HEK293 (cell line): Measurements from ENCODE around the gene TGM5.

Source experiments
- CTCF ChIA-PET: fragments of 350-600 bp; formaldehyde crosslinking; extraction: SDS; loops from one replicate; lab custom pipeline; 2021; ENCODE audit warnings: antibody characterized with exemption; lab: Yijun Ruan, JAX
- POLR2A ChIA-PET: fragments of 300-600 bp; formaldehyde crosslinking; extraction: SDS; loops from one replicate; lab custom pipeline; 2020; ENCODE audit warnings: antibody characterized with exemption, inconsistent platforms; lab: Yijun Ruan, JAX
- H3K27ac ChIP-seq: fragments of 200-500 bp; sonication (Bioruptor generic); 2 replicates; pipeline ENCODE4 v1.5.1; 2014; ENCODE audit warnings: low read depth, low read length, control low read depth, inconsistent platforms; ENCODE audit errors: extremely low read depth
- H3K36me3 ChIP-seq, 2 experiments: fragments of 200-500 bp in 1 of 2; sonication (Bioruptor generic) in 1 of 2; 1 replicate in 1 of 2; 2 replicates in 1 of 2; pipeline ENCODE4 v1.5.1; 2014 to 2017; ENCODE audit warnings: inconsistent platforms in 2 of 2, low read length in 2 of 2; ENCODE audit not compliant: control insufficient read depth in 2 of 2, insufficient read depth in 1 of 2
- H3K4me1 ChIP-seq: fragments of 200-500 bp; sonication (Bioruptor generic); 2 replicates; pipeline ENCODE4 v1.5.1; 2014; ENCODE audit warnings: mild to moderate bottlenecking, low read length, inconsistent platforms; ENCODE audit not compliant: control insufficient read depth, insufficient read depth
- H3K4me3 ChIP-seq: 2 replicates; pipeline ENCODE4 v1.5.1; 2011; ENCODE audit warnings: low read depth, mild to moderate bottlenecking, control low read depth, low read length, moderate library complexity
- H3K9me3 ChIP-seq: fragments of 200-500 bp; sonication (Bioruptor generic); 2 replicates; pipeline ENCODE4 v1.5.1; 2014; ENCODE audit warnings: low read depth, low read length, inconsistent platforms; ENCODE audit not compliant: control insufficient read depth, insufficient read depth
- EGR2 ChIP-seq: fragments of 450-650 bp; formaldehyde crosslinking; IDR thresholded peaks from 2 replicates; pipeline ENCODE4 v1.5.1; 2016; ENCODE audit warnings: low read depth, missing biosample characterization, missing genetic modification characterization
- KLF17 ChIP-seq: fragments of 450-650 bp; formaldehyde crosslinking; IDR thresholded peaks from 2 replicates; pipeline ENCODE4 v1.5.1; 2016; ENCODE audit warnings: missing biosample characterization, missing genetic modification characterization
- SP2 ChIP-seq: fragments of 450-650 bp; formaldehyde crosslinking; IDR thresholded peaks from 2 replicates; pipeline ENCODE4 v1.5.1; 2016; ENCODE audit warnings: missing biosample characterization, missing genetic modification characterization
- ZBTB48 ChIP-seq: fragments of 450-650 bp; formaldehyde crosslinking; IDR thresholded peaks from 2 replicates; pipeline ENCODE4 v1.5.1; 2016; ENCODE audit warnings: missing biosample characterization, missing genetic modification characterization
- ZFHX2 ChIP-seq: fragments of 450-650 bp; formaldehyde crosslinking; conservative IDR thresholded peaks from 2 replicates; pipeline ENCODE4 v1.5.1; 2016; ENCODE audit warnings: missing biosample characterization, missing genetic modification characterization
- ZNF146 ChIP-seq: fragments of 450-650 bp; formaldehyde crosslinking; IDR thresholded peaks from 2 replicates; pipeline ENCODE4 v1.5.1; 2016; ENCODE audit warnings: missing biosample characterization, missing genetic modification characterization
- ZNF37A ChIP-seq: fragments of 450-650 bp; IDR thresholded peaks from 2 replicates; pipeline ENCODE4 v1.5.1; 2018; ENCODE audit warnings: missing biosample characterization, missing genetic modification characterization
- ZNF639 ChIP-seq: fragments of 450-650 bp; formaldehyde crosslinking; IDR thresholded peaks from 2 replicates; pipeline ENCODE4 v1.5.1; 2016; ENCODE audit warnings: missing biosample characterization, missing genetic modification characterization
- ZNF837 ChIP-seq: fragments of 450-650 bp; formaldehyde crosslinking; IDR thresholded peaks from 2 replicates; pipeline ENCODE4 v1.5.1; 2016; ENCODE audit warnings: missing biosample characterization, missing genetic modification characterization
- ZSCAN23 ChIP-seq: fragments of 450-650 bp; formaldehyde crosslinking; IDR thresholded peaks from 2 replicates; pipeline ENCODE4 v1.5.1; 2016; ENCODE audit warnings: missing biosample characterization, missing genetic modification characterization
- TF ChIP-seq, protein P1 (sequence below): fragments of 450-650 bp; formaldehyde crosslinking; IDR thresholded peaks from 2 replicates; pipeline ENCODE4 v1.5.0; 2017; ENCODE audit warnings: missing biosample characterization, missing genetic modification characterization, borderline replicate concordance
- TF ChIP-seq, protein P2 (sequence below): fragments of 450-650 bp; formaldehyde crosslinking; IDR thresholded peaks from 2 replicates; pipeline ENCODE4 v1.5.1; 2017; ENCODE audit warnings: missing biosample characterization, missing genetic modification characterization
- TF ChIP-seq, protein P3 (sequence below): fragments of 450-650 bp; formaldehyde crosslinking; IDR thresholded peaks from 2 replicates; pipeline ENCODE4 v1.5.1; 2016; ENCODE audit warnings: missing biosample characterization, missing genetic modification characterization

TGM5 gene

DNA sequence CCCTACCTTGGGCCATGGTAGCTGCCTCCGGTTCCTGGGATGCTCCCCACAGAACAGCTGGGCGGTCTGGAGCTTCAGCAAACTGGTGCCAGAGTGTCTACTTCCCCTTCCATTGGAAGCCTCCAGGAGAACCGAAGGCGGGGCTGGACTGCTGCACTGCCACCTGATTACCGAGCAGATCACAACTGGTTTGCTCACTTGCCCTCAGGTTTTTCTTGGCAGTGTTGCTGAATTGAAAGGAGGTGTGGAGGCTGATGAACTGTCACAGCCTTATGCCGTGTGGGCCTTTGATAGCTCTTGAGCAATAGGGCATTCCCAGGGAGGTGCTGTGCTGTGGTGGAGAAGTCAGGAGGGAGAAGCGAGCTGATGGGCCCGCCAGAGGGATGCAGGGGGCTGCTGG is at the start of gene TGM5:
Gene TGM5 (minus strand): TSS at position 95 of the 400 bp plus-strand sequence. CDS start 79 bp downstream, at position 16.
- H3K4me1 ChIP-seq: no peaks in the 10 kb centered on the region
- no peak within 1 kb of the TSS for H3K27ac ChIP-seq
- POLR2A ChIA-PET: no interaction called here
- H3K36me3 ChIP-seq: no peaks in the 10 kb centered on the region
- H3K4me3 ChIP-seq: no peak within 1 kb of the TSS
- CTCF ChIA-PET: interaction anchor here (1.0 to 1.3 kb wide), 3 partner anchors 19 to 79 kb away, joined by 4 to 6 read pairs (median 5); no protein-coding TSS in a partner anchor
- H3K9me3 ChIP-seq: no peaks in the 10 kb centered on the region
- TF ChIP-seq ZFHX2 (tag by site-specific recombination) (peak; percentile 40; the same call in 1 of the 2 replicates), EGR2 (tag by site-specific recombination) (peak; percentile 61), KLF17 (no peak), ZNF837 (tag by site-specific recombination) (no peak)

DNA sequence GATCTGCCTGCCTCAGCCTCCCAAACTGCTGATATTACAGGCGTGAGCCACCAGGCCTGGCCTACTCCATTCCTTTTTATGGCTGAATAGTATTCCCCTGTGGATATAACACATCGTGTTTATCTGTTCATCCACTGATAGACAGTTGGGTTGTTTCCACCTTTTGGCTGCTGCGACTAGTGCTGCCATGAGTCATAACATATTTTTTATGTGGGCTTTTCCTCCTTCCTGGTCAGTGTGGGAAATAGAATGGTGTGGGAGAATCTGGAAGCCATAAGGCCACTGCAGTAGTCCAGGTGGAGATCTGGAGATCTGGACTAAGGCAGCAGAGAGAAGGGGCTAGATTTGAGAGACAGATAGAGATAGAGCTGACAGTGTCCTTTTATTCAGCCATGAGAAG is 47.4 kb upstream of the TGM5 start:
- TF ChIP-seq ZNF146 (tag by site-specific recombination) (0 out of 2 replicates have a peak, but pooled peaks have one; percentile 21), ZNF37A (tag by site-specific recombination) (no peak), ZBTB48 (tag by site-specific recombination) (no peak)
- TF ChIP-seq, protein P1, sequence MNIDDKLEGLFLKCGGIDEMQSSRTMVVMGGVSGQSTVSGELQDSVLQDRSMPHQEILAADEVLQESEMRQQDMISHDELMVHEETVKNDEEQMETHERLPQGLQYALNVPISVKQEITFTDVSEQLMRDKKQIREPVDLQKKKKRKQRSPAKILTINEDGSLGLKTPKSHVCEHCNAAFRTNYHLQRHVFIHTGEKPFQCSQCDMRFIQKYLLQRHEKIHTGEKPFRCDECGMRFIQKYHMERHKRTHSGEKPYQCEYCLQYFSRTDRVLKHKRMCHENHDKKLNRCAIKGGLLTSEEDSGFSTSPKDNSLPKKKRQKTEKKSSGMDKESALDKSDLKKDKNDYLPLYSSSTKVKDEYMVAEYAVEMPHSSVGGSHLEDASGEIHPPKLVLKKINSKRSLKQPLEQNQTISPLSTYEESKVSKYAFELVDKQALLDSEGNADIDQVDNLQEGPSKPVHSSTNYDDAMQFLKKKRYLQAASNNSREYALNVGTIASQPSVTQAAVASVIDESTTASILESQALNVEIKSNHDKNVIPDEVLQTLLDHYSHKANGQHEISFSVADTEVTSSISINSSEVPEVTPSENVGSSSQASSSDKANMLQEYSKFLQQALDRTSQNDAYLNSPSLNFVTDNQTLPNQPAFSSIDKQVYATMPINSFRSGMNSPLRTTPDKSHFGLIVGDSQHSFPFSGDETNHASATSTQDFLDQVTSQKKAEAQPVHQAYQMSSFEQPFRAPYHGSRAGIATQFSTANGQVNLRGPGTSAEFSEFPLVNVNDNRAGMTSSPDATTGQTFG: no peak
- ChIA-PET POLR2A (no interaction called here), CTCF (no interaction called here)
- Histone ChIP-seq H3K4me1 (no peaks in the 10 kb centered on the region), H3K4me3 (no peak overlapping the region), H3K9me3 (no peaks in the 10 kb centered on the region), H3K36me3 (no peaks in the 10 kb centered on the region), H3K27ac (no peak overlapping the region)

- POLR2A ChIA-PET: no interaction called here
- CTCF ChIA-PET: interaction anchor here (0.5 to 1.4 kb wide), 2 partner anchors 20 to 27 kb away, joined by 3 to 4 read pairs; no protein-coding TSS in a partner anchor
- no peak overlapping the region for H3K4me3 ChIP-seq
Measured at GRCh38 chr15:43312378-43312777, 45.6 kb upstream of the TGM5 start.

More at GRCh38 chr15:43312378-43312777, 45.6 kb upstream of the TGM5 start:
- Histone ChIP-seq H3K27ac (no peak overlapping the region), H3K4me1 (no peaks in the 10 kb centered on the region), H3K9me3 (no peaks in the 10 kb centered on the region), H3K36me3 (no peaks in the 10 kb centered on the region)
- TF ChIP-seq ZSCAN23 (tag by site-specific recombination): no peak
- no peak for TF ChIP-seq ZNF639
- no peak for TF ChIP-seq SP2 (tag by site-specific recombination)
- TF ChIP-seq, protein P2, sequence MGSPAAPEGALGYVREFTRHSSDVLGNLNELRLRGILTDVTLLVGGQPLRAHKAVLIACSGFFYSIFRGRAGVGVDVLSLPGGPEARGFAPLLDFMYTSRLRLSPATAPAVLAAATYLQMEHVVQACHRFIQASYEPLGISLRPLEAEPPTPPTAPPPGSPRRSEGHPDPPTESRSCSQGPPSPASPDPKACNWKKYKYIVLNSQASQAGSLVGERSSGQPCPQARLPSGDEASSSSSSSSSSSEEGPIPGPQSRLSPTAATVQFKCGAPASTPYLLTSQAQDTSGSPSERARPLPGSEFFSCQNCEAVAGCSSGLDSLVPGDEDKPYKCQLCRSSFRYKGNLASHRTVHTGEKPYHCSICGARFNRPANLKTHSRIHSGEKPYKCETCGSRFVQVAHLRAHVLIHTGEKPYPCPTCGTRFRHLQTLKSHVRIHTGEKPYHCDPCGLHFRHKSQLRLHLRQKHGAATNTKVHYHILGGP (tag by site-specific recombination): no peak
- TF ChIP-seq, protein P3, sequence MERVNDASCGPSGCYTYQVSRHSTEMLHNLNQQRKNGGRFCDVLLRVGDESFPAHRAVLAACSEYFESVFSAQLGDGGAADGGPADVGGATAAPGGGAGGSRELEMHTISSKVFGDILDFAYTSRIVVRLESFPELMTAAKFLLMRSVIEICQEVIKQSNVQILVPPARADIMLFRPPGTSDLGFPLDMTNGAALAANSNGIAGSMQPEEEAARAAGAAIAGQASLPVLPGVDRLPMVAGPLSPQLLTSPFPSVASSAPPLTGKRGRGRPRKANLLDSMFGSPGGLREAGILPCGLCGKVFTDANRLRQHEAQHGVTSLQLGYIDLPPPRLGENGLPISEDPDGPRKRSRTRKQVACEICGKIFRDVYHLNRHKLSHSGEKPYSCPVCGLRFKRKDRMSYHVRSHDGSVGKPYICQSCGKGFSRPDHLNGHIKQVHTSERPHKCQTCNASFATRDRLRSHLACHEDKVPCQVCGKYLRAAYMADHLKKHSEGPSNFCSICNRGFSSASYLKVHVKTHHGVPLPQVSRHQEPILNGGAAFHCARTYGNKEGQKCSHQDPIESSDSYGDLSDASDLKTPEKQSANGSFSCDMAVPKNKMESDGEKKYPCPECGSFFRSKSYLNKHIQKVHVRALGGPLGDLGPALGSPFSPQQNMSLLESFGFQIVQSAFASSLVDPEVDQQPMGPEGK: no peak
